ENCODE data around the gene FAM136A.
A peak's percentile ranks its signal among the peaks of the same experiment; 100 is the strongest.
"Not testable (repeated sequence)": the region's sequence is repeated elsewhere in the genome, so short reads cannot be mapped to it uniquely, and the experiment has no call there.

Gene FAM136A

DNA sequence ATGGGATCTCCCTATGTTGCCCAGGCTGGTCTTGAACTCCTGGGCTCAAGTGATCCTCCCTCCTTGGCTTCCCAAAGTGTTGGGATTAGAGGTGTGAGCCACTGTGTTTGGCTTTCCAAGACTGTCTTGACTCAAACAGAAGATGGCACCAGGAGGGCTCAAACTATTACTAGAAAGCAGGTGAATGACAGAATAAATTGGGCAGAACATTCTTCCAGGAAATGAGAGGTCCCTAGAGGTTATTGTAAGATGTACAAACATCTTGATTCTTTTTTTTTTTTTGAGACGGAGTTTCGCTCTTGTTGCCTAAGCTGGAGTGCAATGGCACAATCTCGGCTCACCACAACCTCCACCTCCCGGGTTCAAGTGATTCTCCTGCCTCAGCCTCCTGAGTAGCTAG, 4.0 kb downstream of the FAM136A start:
- not testable (repeated sequence) for DNase-seq (ENCODE audit: low spot score)

- no peak for DNase-seq (ENCODE audit: low spot score)
Observed at GRCh38 chr2:70283500-70284191, 18.2 kb downstream of the FAM136A start.

DNA sequence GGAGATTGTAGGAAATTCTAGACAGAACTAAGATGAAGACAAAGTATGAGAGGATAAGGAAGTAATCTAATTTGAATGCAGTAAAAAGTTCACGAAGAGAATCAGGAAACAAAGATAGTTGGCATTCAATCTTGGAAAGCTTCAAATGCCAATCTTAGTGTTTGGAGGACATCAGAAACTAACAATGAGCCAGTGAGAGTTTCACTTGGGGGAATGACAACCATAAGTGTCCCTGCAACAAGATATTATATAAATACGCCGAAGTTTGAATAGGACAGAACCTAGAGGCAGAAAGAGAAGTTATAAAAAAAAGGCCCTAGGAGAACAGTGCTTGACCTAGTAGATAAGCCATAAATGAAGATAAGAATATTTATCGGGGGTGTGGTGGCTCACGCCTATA, 19.4 kb downstream of the FAM136A start:
- no peak for DNase-seq (ENCODE audit: low spot score)

DNA sequence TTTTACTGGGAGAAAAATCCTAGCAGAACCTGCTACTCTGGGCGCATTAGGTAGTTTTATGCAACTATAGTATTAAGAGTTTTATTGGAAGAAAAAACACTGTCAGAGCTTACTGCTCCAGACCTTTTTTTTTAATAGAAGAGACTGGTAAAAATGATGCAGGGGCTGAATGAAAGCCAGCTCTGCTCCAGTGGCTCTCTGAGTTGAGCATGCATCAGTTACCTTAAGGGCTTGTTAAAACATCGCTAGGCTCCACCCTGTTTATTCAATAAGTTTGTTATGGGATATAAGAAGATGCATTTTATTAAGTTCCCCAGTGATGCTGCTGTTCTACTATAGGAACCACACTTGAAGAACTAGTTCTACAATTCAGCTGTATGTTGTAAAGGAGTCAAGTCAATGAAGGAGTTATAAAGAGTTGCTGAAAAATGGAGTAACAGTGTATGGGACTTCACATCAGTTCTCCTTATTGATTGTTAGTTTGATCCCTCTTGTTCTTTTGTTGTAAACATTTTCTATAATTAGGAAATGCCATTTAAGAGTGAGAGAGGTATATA, 21.5 kb downstream of the FAM136A start:
- DNase-seq (ENCODE audit: low spot score), result no peak

DNA sequence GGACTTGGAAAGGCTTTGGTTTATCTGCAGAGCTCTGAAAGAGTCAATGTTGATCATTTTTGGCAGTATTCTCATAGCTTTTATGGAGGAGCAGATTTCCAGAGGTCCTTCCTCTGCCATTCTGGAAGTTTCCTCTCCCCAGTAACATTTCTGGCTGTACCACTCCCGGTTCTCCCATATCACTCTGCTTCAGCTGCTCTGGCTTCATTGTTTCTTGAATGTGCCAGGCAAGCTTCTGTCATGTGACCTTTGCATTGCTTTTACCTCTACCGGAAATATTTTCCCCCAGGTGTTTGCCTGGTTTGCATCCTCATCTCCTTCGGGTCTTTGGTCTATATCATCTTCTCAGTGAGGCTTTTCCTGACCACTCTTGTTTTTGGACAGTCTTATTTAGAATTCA, 31.5 kb downstream of the FAM136A start:
- DNase-seq (ENCODE audit: low spot score), result no peak

DNA sequence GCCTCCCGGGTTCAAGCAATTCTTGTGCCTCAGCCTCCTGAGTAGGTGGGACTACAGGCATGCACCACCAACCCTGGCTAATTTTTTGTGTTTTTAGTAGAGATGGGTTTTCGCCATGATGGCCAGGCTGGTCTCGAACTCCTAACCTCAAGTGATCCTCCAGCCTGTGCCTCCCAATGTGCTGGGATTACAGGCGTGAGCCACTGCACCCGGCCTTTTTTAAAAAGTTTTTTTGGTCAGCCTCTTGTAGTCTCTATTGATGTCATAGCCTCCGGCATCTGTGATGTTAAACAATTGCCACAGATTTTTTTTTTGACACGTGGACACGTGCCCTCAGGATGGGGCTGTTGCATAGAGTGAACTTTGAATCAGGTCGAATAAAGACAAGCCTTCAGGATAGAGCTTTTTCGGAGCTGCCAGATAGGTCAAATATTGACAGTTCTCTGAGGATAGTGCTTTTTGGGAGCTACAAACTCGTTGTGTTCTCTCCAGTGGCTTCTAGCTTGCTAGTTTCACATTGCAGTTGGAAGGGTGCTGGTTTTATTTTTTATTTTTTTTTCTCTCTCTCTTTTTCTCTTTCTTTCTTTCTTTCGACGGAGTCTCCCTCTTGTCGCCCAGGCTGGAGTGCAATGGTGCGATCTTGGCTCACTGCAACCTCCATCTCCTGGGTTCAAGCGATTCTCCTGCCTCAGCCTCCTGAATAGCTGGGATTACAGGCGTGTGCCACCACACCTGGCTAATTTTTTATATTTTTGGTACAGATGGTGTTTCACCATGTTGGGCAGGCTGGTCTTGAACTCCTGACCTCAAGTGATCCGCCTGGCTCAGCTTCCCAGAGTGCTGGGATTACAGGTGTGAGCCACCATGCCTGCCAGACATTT, 32.2 kb downstream of the FAM136A start:
- not testable (repeated sequence) for DNase-seq (ENCODE audit: low spot score)

DNA sequence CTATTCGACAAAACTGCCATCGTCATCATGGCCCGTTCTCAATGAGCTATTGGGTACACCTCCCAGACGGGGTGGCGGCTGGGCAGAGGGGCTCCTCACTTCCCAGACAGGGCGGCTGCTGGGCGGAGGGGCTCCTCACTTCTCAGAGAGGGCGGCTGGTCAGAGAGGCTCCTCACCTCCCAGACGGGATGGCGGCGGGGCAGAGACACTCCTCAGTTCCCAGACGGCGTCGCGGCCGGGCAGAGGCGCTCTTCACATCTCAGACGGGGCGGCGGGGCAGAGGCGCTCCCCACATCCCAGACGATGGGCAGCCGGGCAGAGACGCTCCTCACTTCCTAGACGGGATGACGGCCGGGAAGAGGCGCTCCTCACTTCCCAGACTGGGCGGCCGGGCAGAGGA, 34.9 kb downstream of the FAM136A start:
- not testable (repeated sequence) for DNase-seq (ENCODE audit: low spot score)

- DNase-seq (ENCODE audit: low spot score), result no peak
Observed at GRCh38 chr2:70261501-70261900, 40.4 kb downstream of the FAM136A start.

- peak; percentile 56 for DNase-seq (ENCODE audit: low spot score)
Observed at GRCh38 chr2:70258532-70258875, 43.4 kb downstream of the FAM136A start.

- DNase-seq (ENCODE audit: low spot score), result no peak
Observed at GRCh38 chr2:70255637-70256314, 46.1 kb downstream of the FAM136A start.

DNA sequence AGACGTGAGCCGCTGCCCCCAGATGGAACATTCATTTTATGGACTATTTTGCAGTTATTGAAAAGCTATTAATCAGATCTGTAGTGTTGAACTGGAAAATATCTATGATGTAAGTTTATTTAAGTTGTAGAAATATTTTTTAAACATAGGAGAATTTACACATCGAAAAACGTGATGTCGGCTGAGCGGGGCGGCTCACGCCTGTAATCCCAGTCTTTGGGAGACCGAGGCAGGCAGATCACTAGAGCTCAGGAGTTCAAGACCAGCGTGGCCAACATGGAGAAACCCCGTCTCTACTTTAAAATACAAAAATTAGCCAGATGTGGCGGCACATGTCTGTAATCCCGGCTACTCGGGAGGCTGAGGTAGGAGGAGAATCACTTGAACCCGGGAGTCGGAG, 51.4 kb downstream of the FAM136A start:
- no peak for DNase-seq (ENCODE audit: low spot score)

- DNase-seq (ENCODE audit: low spot score), result peak; percentile 94
Observed at GRCh38 chr2:70248181-70248847, 53.6 kb downstream of the FAM136A start, which contains the start of gene TIA1. Gene TIA1 (minus strand): TSS chr2:70248628. CDS start chr2:70248430, 198 bp downstream.

DNA sequence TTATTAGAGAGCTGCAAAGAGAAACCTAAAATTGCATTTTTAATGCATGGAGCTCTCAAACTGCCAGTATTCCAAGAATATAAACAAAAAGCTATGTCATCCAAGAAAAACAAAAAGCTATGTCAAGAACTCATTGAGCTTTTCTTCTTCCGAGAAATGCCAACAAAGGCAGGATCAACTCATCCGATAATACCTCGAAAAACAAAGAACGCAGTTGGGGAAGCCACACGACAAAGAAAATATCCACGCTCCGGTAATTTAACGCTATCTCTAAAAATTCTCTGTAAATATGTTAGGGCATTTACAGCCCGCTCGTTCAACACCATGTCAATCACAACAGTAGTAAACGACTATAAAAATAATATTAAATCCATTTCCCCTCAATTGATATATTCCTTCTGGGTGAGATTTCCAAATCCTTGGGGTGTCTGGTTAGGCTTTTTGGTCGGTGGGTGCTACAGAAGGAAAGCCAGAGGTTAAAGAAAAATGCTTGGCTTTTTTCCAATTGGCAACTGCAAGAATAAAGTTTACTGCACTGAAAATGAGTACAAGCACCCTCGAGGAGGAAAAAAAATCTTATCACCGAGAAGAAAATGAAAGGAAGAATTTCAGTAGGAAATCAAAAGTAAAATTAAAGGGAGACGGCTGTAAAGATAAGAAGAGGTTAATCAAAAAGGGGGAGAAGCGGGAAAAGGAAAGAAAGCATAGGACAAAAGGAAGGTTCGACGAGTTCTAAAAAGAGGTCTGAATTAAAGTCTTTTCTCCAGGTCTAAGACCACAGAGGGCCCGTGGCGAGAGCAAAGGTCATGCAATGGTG, 54.3 kb downstream of the FAM136A start:
- DNase-seq (ENCODE audit: low spot score), result peak; percentile 70
